GM19025 (cell line): ENCODE results near the gene MARK2.

Experiments used
- ATAC-seq: cut with Tn5 transposase; IDR thresholded peaks from one replicate; pipeline ENCODE4 v1.9.1; 2021; ENCODE audit warnings: mild to moderate bottlenecking, low read depth, moderate library complexity; ENCODE audit not compliant: unreplicated experiment

The MARK2 gene

DNA sequence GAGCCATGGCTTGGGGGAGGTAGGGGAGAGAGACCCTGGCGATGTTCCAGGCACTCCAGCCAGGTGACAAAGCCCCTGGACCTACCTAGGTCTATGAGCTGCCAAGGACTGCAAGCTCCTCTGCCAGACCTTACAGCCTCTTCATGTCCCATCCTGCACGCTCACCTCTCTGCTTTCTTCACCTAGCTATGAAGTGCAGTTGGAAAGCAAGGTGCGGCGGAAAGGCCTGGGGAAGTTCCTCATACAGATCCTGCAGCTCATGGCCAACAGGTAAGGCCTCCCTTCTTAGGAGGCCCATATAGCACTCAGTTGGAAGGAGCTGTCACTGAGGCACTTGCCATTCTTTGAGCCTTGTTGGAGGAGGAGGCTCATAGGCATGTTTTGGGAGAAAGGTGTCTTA is 113.7 kb downstream of the MARK2 start:
- ATAC-seq = no peak

DNA sequence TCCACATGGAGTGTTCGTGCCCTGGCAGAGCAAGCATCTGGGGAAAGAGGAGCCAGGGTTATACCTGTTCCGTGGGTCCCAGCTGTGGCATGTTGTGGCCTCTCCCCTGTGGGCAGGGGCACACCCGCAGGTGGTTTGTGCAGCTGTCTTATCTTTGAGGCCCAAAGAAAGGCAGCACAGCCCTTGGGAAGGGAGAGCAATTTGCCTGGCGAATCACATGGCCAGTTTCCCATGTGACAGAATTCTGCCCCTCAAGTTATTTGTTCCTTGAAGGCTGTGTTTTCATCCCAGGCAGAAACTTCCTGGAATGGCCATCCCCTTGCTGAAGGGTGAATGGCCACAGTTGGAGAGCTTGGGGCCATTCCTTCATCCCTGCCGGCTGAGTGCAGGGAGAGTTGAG is 119.1 kb downstream of the MARK2 start:
- ATAC-seq = no peak
